ENCODE measurements around the gene ATP6V0C. TPM values are rescaled to one million over a fixed set of nuclear protein-coding genes. Genes with fewer than 3 reads are reported as not detected.

ATP6V0C gene
- total and polyA plus RNA-seq, 4 donors, result 67.9 to 119 (median 112) TPM

DNA sequence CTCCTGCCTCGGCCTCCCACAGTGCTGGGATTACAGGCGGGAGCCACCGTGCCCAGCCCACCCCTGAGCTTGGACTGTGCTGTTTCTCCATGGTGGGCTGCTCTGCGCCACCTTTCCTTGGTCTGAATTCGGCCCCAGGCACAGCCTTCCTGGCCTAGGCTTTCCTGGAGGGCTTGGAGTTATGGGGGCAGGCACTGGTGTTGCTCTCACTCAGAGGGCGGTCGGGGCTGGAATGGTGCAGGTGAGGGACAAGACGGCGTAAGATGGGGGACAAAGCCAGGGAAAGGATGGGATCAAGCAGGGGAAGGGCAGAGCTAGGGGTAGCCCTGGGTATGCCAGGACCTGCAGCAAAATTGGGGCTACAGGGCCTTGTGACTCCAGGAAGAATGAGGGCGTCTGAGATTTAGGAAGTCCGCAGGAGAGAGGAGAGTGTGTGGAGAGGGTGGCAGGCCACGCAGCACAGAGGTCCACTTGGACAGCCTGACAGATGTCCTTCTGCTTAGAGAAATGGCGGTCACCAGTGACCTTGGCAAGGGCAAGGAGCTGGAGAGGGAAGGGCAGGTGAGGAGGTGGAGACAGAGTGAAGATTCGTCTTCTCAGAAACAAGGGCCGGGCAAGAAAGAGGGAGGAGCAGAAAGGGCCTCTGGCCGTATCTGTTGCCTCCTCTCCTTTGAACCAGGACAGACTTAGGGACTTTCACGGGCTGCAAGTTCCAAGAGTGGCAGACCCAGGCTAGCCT, 1.6 kb upstream of the ATP6V0C start:
- WGBS, 2 donors, result 90 to 91% methylated on average over 17 of the region's 17 CpGs
- no peak for DNase-seq
- H3K4me1 ChIP-seq (ENCODE audit: control insufficient read depth in 1 of 2, insufficient read depth in 2 of 2, low read length in 2 of 2), result no peaks in the 10 kb centered on the region
- no peaks in the 10 kb centered on the region for H3K9me3 ChIP-seq (ENCODE audit: control insufficient read depth, low read length)
- H3K27ac ChIP-seq (ENCODE audit: low read depth in 1 of 2, low read length in 2 of 2), result no peak overlapping the region
- ATAC-seq (ENCODE audit: low FRiP score), result no peak
- intact Hi-C loops (cut with DNase I), result no loop called here
- no peaks in the 10 kb centered on the region for H3K27me3 ChIP-seq (ENCODE audit: control insufficient read depth in 1 of 2, insufficient read depth in 2 of 2, low read length in 1 of 2)
- no peaks in the 10 kb centered on the region for H3K36me3 ChIP-seq (ENCODE audit: control insufficient read depth in 1 of 2, insufficient read depth in 2 of 2, low read length in 1 of 2)
- no peak overlapping the region for H3K4me3 ChIP-seq (ENCODE audit: low read length in 2 of 2)

DNA sequence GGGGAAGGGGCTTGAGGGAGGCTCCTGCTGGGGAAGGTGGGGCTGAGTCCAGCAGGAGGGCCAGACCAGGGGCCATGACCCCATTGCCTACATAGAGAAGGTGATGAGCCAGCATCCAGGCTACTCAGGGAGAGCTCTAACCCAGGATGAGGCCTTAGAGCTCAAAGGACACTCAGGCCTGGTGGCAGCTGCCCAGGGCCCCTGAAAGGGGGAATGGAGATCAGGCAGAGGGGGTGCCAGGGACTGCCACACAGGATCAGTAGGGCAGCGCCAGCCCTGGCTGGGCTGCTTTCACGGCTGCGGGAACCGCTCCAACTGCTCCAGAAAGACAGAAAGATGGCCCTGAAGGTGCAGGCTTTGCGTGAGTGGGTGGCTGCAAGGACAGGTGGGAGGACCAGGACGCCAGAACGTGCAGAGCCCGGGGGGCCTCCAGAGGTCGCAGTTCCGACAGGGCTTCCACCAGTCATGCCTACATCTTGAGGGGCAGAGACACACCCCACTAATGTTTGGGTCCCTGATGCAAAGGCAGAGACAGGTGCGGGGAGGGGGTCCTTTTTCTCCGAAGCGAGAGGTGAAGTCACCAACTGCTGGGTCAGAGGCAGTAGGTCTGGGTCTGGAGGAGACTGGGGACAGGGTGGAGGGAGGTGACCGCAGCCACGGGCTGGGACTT, 882 bp upstream of the ATP6V0C start:
- no peaks in the 10 kb centered on the region for H3K4me1 ChIP-seq (ENCODE audit: control insufficient read depth in 1 of 2, insufficient read depth in 2 of 2, low read length in 2 of 2)
- H3K27me3 ChIP-seq (ENCODE audit: control insufficient read depth in 1 of 2, insufficient read depth in 2 of 2, low read length in 1 of 2), result no peaks in the 10 kb centered on the region
- H3K36me3 ChIP-seq (ENCODE audit: control insufficient read depth in 1 of 2, insufficient read depth in 2 of 2, low read length in 1 of 2), result no peaks in the 10 kb centered on the region
- ATAC-seq (ENCODE audit: low FRiP score) (no peak), DNase-seq (peak in 1 of 2 donors; percentile 52)
- intact Hi-C loops (cut with DNase I), result no loop called here
- no peaks in the 10 kb centered on the region for H3K9me3 ChIP-seq (ENCODE audit: control insufficient read depth, low read length)
- H3K27ac ChIP-seq (ENCODE audit: low read depth in 1 of 2, low read length in 2 of 2), result no peak overlapping the region
- 46 to 48% methylated on average over 14 to 15 of the region's 15 CpGs for WGBS, 2 donors
- no peak overlapping the region for H3K4me3 ChIP-seq (ENCODE audit: low read length in 2 of 2)

DNA sequence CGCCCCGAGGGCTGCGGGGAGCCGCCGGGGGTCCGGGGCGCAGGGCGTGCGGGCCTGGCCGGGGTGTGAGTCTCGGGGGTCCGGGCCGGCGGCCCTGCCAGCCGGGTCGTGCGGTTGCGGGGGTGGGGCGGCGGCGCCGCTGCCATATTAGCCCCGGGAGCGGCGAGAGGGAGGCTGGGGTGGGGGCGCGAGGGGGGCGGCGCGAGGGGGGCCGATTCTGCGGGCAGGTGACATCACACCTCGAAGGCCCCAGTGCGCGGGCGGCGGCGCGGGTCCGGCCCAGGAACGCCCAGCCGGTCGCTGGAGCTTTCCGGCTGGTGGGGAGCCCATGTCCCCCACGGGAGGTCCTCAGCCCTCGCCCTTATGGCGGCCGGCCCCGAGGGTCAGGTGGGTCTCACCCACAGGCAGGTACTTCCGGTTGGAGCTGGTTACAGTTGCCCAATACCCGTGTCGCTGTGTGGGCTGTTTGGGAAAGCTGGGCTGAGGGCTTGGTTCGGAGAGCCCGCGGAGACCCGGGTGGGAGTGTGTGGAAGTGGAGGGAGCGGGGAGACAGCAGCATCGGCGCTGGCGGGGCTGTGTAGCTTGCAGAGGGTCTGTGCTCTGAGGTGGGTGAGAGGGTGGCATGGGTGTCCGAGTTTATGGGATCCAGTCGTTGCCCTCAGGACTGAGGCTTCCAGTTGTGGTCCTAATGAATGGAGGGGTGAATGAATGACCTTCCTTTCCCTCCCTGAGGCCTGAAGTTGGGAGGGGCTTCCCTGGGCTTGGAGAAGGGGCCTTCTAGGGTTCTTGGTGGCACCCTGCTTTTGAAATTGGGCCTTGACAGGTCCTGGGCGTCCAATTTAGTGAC, 804 bp downstream of the ATP6V0C start:
- DNase-seq, result peak; percentile 66 to 78
- no peak for ATAC-seq (ENCODE audit: low FRiP score)
- Histone ChIP-seq H3K27ac (ENCODE audit: low read depth in 1 of 2, low read length in 2 of 2) (peak overlapping the region; percentile 61 to 83), H3K36me3 (ENCODE audit: control insufficient read depth in 1 of 2, insufficient read depth in 2 of 2, low read length in 1 of 2) (no peaks in the 10 kb centered on the region), H3K9me3 (ENCODE audit: control insufficient read depth, low read length) (no peaks in the 10 kb centered on the region), H3K4me1 (ENCODE audit: control insufficient read depth in 1 of 2, insufficient read depth in 2 of 2, low read length in 2 of 2) (no peaks in the 10 kb centered on the region), H3K4me3 (ENCODE audit: low read length in 2 of 2) (peak overlapping the region; percentile 86 to 94), H3K27me3 (ENCODE audit: control insufficient read depth in 1 of 2, insufficient read depth in 2 of 2, low read length in 1 of 2) (no peaks in the 10 kb centered on the region)
- WGBS, 2 donors, result 1 to 2% methylated on average over 19 to 63 of the region's 63 CpGs
- intact Hi-C loops (cut with DNase I), result no loop called here

DNA sequence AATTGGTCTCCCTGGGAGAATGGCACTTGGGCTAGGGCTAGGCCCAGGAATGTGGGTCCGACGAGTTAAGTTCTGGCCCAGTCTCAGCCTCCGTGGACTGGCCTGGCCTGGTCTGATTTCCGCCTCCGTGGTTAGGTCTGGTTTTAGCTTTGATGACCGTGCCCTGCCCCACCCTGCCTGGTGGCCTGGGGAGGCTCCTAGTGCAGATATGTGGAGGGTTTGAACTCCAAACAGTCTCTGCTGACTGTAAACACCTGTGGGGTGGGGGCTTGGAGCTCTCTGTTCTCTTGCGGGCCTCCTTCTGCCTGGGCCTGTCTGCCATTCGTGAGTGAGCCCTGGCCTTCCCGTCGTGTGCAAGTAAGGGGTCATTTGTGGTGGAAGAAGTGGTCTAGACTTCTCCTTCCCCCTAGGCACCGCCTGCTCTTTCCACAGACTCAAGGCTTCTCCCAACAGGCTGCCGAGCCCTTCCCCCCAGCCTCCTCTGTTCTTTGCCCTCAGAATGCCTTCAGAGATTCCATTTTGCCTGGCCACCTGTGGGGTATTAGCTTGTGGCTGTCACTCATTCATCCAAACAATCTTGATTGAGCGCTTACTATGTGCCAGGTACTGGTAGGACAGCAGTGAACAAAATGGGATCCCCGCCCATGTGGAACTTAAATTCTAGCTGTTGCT, 1.6 kb downstream of the ATP6V0C start:
- H3K4me3 ChIP-seq (ENCODE audit: low read length in 2 of 2), result peak overlapping the region in 1 of 2 donors; percentile 94
- intact Hi-C loops (cut with DNase I), result no loop called here
- peak in 1 of 2 donors; percentile 63 for DNase-seq
- H3K27ac ChIP-seq (ENCODE audit: low read depth in 1 of 2, low read length in 2 of 2), result peak overlapping the region in 1 of 2 donors; percentile 61
- no peaks in the 10 kb centered on the region for H3K4me1 ChIP-seq (ENCODE audit: control insufficient read depth in 1 of 2, insufficient read depth in 2 of 2, low read length in 2 of 2)
- H3K36me3 ChIP-seq (ENCODE audit: control insufficient read depth in 1 of 2, insufficient read depth in 2 of 2, low read length in 1 of 2), result no peaks in the 10 kb centered on the region
- ATAC-seq (ENCODE audit: low FRiP score), result no peak
- H3K9me3 ChIP-seq (ENCODE audit: control insufficient read depth, low read length), result no peaks in the 10 kb centered on the region
- no peaks in the 10 kb centered on the region for H3K27me3 ChIP-seq (ENCODE audit: control insufficient read depth in 1 of 2, insufficient read depth in 2 of 2, low read length in 1 of 2)
- WGBS, 2 donors, result 37 to 39% methylated on average over 14 of the region's 14 CpGs

DNA sequence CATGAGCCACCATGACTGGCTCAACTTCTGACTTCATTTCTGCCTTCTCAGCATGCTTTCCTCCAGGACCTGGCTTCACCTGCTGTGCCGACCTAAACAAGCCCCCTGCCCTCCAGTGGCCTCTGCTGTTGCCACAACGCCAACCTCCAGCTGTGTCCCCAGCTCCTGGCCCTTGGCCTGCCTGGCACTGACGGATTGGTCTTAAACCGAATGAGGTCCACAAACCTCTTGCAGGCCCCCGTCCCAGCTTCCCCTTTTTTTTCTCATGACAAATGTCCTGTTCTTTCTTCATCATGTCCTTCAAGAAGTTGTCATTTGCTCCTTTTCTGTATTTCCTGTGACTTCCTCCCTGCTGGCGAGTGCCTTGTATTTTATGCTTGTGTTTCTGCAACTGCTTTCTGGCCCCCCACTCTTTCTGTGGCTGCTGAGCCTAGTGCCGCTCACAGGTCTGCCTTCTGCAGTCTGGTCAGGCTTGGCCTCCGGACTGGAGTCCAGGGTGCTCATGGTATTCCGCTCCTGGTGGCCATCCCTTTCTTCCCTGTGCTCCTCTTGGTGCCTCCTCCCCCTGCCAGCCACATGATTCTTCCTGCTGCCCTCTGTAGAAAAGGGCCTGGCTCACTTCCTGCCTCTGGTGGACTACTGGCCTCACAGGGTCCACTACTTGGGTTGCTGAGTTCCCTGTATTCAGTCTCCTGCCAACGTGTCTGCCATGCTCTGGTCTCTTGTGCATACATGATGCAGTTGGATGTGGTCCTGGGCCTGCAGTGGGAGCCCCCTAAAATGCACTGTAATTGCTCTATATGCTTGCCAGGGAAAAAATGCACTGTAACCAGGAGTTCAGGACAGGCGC, 2.9 kb downstream of the ATP6V0C start:
- H3K4me1 ChIP-seq (ENCODE audit: control insufficient read depth in 1 of 2, insufficient read depth in 2 of 2, low read length in 2 of 2), result no peaks in the 10 kb centered on the region
- 62 to 65% methylated on average over 11 of the region's 11 CpGs for WGBS, 2 donors
- no peaks in the 10 kb centered on the region for H3K9me3 ChIP-seq (ENCODE audit: control insufficient read depth, low read length)
- intact Hi-C loops (cut with DNase I), result no loop called here
- no peaks in the 10 kb centered on the region for H3K36me3 ChIP-seq (ENCODE audit: control insufficient read depth in 1 of 2, insufficient read depth in 2 of 2, low read length in 1 of 2)
- H3K27me3 ChIP-seq (ENCODE audit: control insufficient read depth in 1 of 2, insufficient read depth in 2 of 2, low read length in 1 of 2), result no peaks in the 10 kb centered on the region
- ATAC-seq (ENCODE audit: low FRiP score) (no peak), DNase-seq (peak; percentile 74 to 75)
- no peak overlapping the region for H3K27ac ChIP-seq (ENCODE audit: low read depth in 1 of 2, low read length in 2 of 2)
- no peak overlapping the region for H3K4me3 ChIP-seq (ENCODE audit: low read length in 2 of 2)

DNA sequence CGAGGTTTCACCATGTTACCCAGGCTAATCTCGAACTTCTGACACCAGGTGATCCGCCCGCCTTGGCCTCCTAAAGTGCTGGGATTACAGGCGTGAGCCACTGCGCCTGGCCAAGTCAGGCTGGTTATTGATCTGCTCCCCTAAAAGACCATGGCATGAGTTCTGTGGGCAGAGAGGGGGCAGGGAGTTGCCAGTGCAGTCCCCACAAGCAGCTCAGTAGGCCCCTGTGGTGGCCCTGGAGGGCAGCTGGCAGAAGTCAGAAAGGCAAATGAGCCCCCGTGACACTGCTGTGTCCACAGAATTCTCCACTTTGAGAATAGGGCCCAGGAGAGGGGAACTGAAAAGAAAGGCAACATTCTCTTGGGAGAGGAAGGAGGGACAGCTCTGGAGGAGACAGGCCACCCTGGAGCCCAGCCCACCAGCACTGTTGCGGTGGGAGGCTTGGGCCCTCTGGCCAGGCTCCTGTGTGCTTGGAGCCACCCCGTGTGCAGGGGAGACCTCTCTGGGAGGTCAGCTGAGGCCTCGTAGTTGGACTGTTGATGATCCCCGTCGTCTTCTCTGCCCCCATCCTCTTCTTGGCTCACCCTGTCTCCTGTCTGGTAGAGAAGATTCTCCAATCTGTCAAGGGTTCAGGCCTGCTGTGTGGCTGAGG, 4.3 kb downstream of the ATP6V0C start:
- Histone ChIP-seq H3K36me3 (ENCODE audit: control insufficient read depth in 1 of 2, insufficient read depth in 2 of 2, low read length in 1 of 2) (no peaks in the 10 kb centered on the region), H3K27ac (ENCODE audit: low read depth in 1 of 2, low read length in 2 of 2) (no peak overlapping the region), H3K4me3 (ENCODE audit: low read length in 2 of 2) (no peak overlapping the region), H3K27me3 (ENCODE audit: control insufficient read depth in 1 of 2, insufficient read depth in 2 of 2, low read length in 1 of 2) (no peaks in the 10 kb centered on the region), H3K4me1 (ENCODE audit: control insufficient read depth in 1 of 2, insufficient read depth in 2 of 2, low read length in 2 of 2) (no peaks in the 10 kb centered on the region), H3K9me3 (ENCODE audit: control insufficient read depth, low read length) (no peaks in the 10 kb centered on the region)
- intact Hi-C loops (cut with DNase I), result no loop called here
- ATAC-seq (ENCODE audit: low FRiP score), result no peak
- peak in 1 of 2 donors; percentile 52 for DNase-seq
- 73 to 78% methylated on average over 12 of the region's 12 CpGs for WGBS, 2 donors

DNA sequence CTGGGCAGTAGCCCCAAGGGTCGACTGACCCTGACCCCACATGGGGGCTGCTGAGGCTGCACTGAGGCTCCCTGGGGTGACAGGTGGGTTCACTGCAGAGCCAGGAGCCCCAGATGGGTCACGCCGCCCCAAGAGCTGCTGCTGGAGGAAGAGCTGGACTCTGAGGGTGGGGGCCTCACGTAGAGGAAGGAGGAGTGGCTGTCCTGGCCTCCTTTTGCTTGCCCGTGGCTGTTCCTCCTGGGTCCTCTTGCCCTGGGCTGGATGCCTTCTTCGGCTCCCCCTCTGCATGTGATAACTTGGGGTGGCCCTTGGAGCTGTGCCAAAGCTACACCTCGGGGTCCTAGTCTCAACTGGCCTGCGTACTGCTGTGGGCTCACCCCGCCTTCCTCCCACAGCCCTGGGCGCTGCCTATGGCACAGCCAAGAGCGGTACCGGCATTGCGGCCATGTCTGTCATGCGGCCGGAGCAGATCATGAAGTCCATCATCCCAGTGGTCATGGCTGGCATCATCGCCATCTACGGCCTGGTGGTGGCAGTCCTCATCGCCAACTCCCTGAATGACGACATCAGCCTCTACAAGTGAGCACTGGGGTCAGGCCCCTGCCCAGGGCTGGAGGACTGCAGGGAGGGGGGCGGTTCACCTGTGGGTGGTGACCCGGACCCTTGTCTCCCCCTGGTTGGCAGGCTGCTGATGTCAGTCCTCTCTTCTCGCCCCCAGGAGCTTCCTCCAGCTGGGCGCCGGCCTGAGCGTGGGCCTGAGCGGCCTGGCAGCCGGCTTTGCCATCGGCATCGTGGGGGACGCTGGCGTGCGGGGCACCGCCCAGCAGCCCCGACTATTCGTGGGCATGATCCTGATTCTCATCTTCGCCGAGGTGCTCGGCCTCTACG, 5.3 kb downstream of the ATP6V0C start:
- no peak for ATAC-seq (ENCODE audit: low FRiP score)
- no peak overlapping the region for H3K4me3 ChIP-seq (ENCODE audit: low read length in 2 of 2)
- intact Hi-C loops (cut with DNase I), result no loop called here

More for the DNA sequence above, 5.3 kb downstream of the ATP6V0C start:
- DNase-seq, result peak in 1 of 2 donors; percentile 56
- Histone ChIP-seq H3K9me3 (ENCODE audit: control insufficient read depth, low read length) (no peaks in the 10 kb centered on the region), H3K36me3 (ENCODE audit: control insufficient read depth in 1 of 2, insufficient read depth in 2 of 2, low read length in 1 of 2) (no peaks in the 10 kb centered on the region), H3K4me1 (ENCODE audit: control insufficient read depth in 1 of 2, insufficient read depth in 2 of 2, low read length in 2 of 2) (no peaks in the 10 kb centered on the region), H3K27me3 (ENCODE audit: control insufficient read depth in 1 of 2, insufficient read depth in 2 of 2, low read length in 1 of 2) (no peaks in the 10 kb centered on the region), H3K27ac (ENCODE audit: low read depth in 1 of 2, low read length in 2 of 2) (peak overlapping the region in 1 of 2 donors; percentile 1)
- WGBS, 2 donors, result 83 to 86% methylated on average over 38 to 39 of the region's 39 CpGs
